HCT116 (cell line): ENCODE results near the gene GPR32. TPM values are rescaled to one million over a fixed set of nuclear protein-coding genes. Genes with fewer than 3 reads are reported as not detected.
"Not testable (repeated sequence)": the region's sequence is repeated elsewhere in the genome, so short reads cannot be mapped to it uniquely, and the experiment has no call there.

Experiments used
- ATAC-seq: fragments of 200-7000 bp; cut with Tn5 transposase; 2 replicates; pipeline ENCODE4 v1.9.1; 2020; ENCODE audit warnings: mild to moderate bottlenecking, moderate library complexity
- BruUV-seq: library from RNA; stranded (reverse); fragments of 400-500 nt; replicated peaks from 2 replicates; lab custom pipeline; 2021; lab: Mats Ljungman, UMichigan
- CTCF ChIA-PET: fragments of 300-600 bp; sonication (Branson Sonifier 250); formaldehyde crosslinking; loops from one replicate; lab custom pipeline; 2021; ENCODE audit warnings: antibody characterized with exemption; lab: Charles Lee
- POLR2A ChIA-PET: fragments of 300-600, 350-600 bp; sonication (Branson Sonifier 250); formaldehyde crosslinking; loops from one replicate; lab custom pipeline; 2021; ENCODE audit warnings: antibody characterized with exemption; lab: Charles Lee
- RAD21 ChIA-PET, 2 experiments: fragments of 300-600 bp; sonication (Branson Sonifier 250); formaldehyde crosslinking; loops; one replicate each; lab custom pipeline; 2023; ENCODE audit warnings: low total read pairs in 2 of 2; ENCODE audit not compliant: uncharacterized antibody in 2 of 2, unreplicated experiment in 2 of 2, low non-redundant PET in 1 of 2; lab: Charles Lee
- DNase-seq: peaks from one replicate; pipeline ENCODE4 v3.0.0-alpha.2; 2010; ENCODE audit warnings: low read depth, low spot score
- H2AFZ ChIP-seq: fragments of 200-600 bp; shearing (Covaris generic), sonication (generic); 2 replicates; pipeline ENCODE4 v1.6.1; 2017; ENCODE audit warnings: low read depth, mixed run types, mixed read lengths, antibody characterized with exemption, low read length; ENCODE audit not compliant: poor library complexity, severe bottlenecking
- H3K27ac ChIP-seq: 2 replicates; pipeline ENCODE4 v1.5.1; 2012; ENCODE audit warnings: low read depth, low read length
- H3K27me3 ChIP-seq: fragments of 200-600 bp; sonication (generic); 2 replicates; pipeline ENCODE4 v1.6.1; 2016; ENCODE audit warnings: mixed run types, low read length, mixed read lengths; ENCODE audit not compliant: insufficient read depth
- H3K36me3 ChIP-seq, 2 experiments: fragments of 200-500 bp in 1 of 2; fragments of 200-600 bp in 1 of 2; sonication (Bioruptor generic) in 1 of 2; sonication (generic) in 1 of 2; 2 replicates each; pipeline versions ENCODE4 v1.5.1 to v1.6.1; 2014 to 2016; ENCODE audit warnings: low read length in 2 of 2, inconsistent platforms in 1 of 2, mixed read lengths in 1 of 2, mixed run types in 1 of 2; ENCODE audit not compliant: insufficient read depth in 2 of 2, control insufficient read depth in 1 of 2
- H3K4me1 ChIP-seq, 2 experiments: fragments of 200-600 bp in 1 of 2; sonication (generic) in 1 of 2; 2 replicates each; pipeline versions ENCODE4 v1.5.1 to v1.6.1; 2012 to 2017; ENCODE audit warnings: low read length in 2 of 2, inconsistent platforms in 1 of 2, mild to moderate bottlenecking in 1 of 2, mixed read lengths in 1 of 2, mixed run types in 1 of 2, moderate library complexity in 1 of 2; ENCODE audit not compliant: insufficient read depth in 2 of 2, control insufficient read depth in 1 of 2
- H3K4me2 ChIP-seq: fragments of 200-600 bp; sonication (generic); 2 replicates; pipeline ENCODE4 v1.6.1; 2017; ENCODE audit warnings: mixed run types, low read length, mixed read lengths
- H3K4me3 ChIP-seq, 2 experiments: fragments of 200-600 bp in 1 of 2; sonication (generic) in 1 of 2; replicated peaks in 1 of 2; 2 replicates each; pipeline ENCODE4 v1.5.1; 2011 to 2016; ENCODE audit warnings: low read length in 2 of 2, control low read depth in 1 of 2, low read depth in 1 of 2, mild to moderate bottlenecking in 1 of 2, mixed read lengths in 1 of 2, mixed run types in 1 of 2
- H3K79me2 ChIP-seq: fragments of 200-600 bp; sonication (generic); 2 replicates; pipeline ENCODE4 v1.6.1; 2017; ENCODE audit warnings: mild to moderate bottlenecking, mixed run types, low read length, moderate library complexity, mixed read lengths; ENCODE audit not compliant: insufficient read depth
- H3K9ac ChIP-seq: fragments of 200-600 bp; sonication (generic); 2 replicates; pipeline ENCODE4 v1.6.1; 2016; ENCODE audit warnings: low read length, mixed read lengths
- H3K9me2 ChIP-seq: fragments of 200-600 bp; sonication (generic), shearing (Covaris generic); 2 replicates; pipeline ENCODE4 v1.6.1; 2017; ENCODE audit warnings: mixed run types, mild to moderate bottlenecking, moderate library complexity; ENCODE audit not compliant: insufficient read depth
- H3K9me3 ChIP-seq, 2 experiments: fragments of 200-500 bp in 1 of 2; fragments of 200-600 bp in 1 of 2; sonication (Bioruptor generic) in 1 of 2; sonication (generic) in 1 of 2; 2 replicates each; pipeline ENCODE4 v1.6.1; 2014 to 2017; ENCODE audit warnings: low read length in 2 of 2, mixed read lengths in 2 of 2, inconsistent platforms in 1 of 2, low read depth in 1 of 2, mild to moderate bottlenecking in 1 of 2, mixed run types in 1 of 2, moderate library complexity in 1 of 2; ENCODE audit not compliant: control insufficient read depth in 1 of 2, insufficient read depth in 1 of 2
- H4K20me1 ChIP-seq: fragments of 200-600 bp; sonication (generic), shearing (Covaris generic); 2 replicates; pipeline ENCODE4 v1.6.1; 2017; ENCODE audit warnings: mixed run types, mild to moderate bottlenecking, moderate library complexity; ENCODE audit not compliant: insufficient read depth
- CEBPB ChIP-seq: IDR thresholded peaks from 2 replicates; pipeline ENCODE4 v1.6.1; 2012; ENCODE audit warnings: low read depth
- CTCF ChIP-seq, 3 experiments: fragments of 200-600 bp in 1 of 3; sonication (generic) in 1 of 3; IDR thresholded peaks in 2 of 3; conservative IDR thresholded peaks in 1 of 3; 2 replicates each; pipeline ENCODE4 v1.5.1; 2012 to 2017; ENCODE audit warnings: low read depth in 2 of 3, low read length in 2 of 3, antibody characterized with exemption in 1 of 3, borderline replicate concordance in 1 of 3, control low read depth in 1 of 3, mild to moderate bottlenecking in 1 of 3, mixed read lengths in 1 of 3, mixed run types in 1 of 3, moderate library complexity in 1 of 3; ENCODE audit not compliant: insufficient read depth in 1 of 3
- EGR1 ChIP-seq: IDR thresholded peaks from 2 replicates; pipeline ENCODE4 v1.6.1; 2012; ENCODE audit warnings: low read depth
- ELF1 ChIP-seq: IDR thresholded peaks from 2 replicates; pipeline ENCODE4 v1.6.1; 2012; ENCODE audit warnings: low read depth, borderline replicate concordance
- RAD21 ChIP-seq: IDR thresholded peaks from 2 replicates; pipeline ENCODE4 v1.6.1; 2012; ENCODE audit warnings: low read depth, mild to moderate bottlenecking
- REST ChIP-seq: IDR thresholded peaks from 2 replicates; pipeline ENCODE4 v1.6.1; 2012; ENCODE audit warnings: low read depth
- SP1 ChIP-seq: IDR thresholded peaks from 2 replicates; pipeline ENCODE4 v1.6.1; 2012; ENCODE audit warnings: low read depth
- SRF ChIP-seq: IDR thresholded peaks from 2 replicates; pipeline ENCODE4 v1.6.1; 2012; ENCODE audit warnings: low read depth
- TCF7L2 ChIP-seq: IDR thresholded peaks from 2 replicates; pipeline ENCODE4 v1.7.0; 2011; ENCODE audit warnings: borderline replicate concordance, inconsistent platforms; ENCODE audit not compliant: insufficient read depth, insufficient read length; ENCODE audit errors: extremely low read depth
- ZNF274 ChIP-seq: fragments of 200-500 bp; sonication (Bioruptor generic); IDR thresholded peaks from 2 replicates; pipeline ENCODE4 v1.6.1; 2014; ENCODE audit warnings: mild to moderate bottlenecking, low read depth, low read length, inconsistent platforms
- intact Hi-C: fragments of 100-400 bp; cut with micrococcal nuclease; formaldehyde crosslinking; loops from 2 replicates; pipeline ENCODE4 v1.10.0; 2022
- total RNA-seq: library from RNA; stranded (reverse); gene quantifications from one replicate; pipeline ENCODE4 v1.2.1, GENCODE V29; 2021; ENCODE audit not compliant: unreplicated experiment

The GPR32 gene
- total RNA-seq, 1 experiment from 2014 or later: not detected

- DNase-seq (no peak), ATAC-seq (no peak)
- H4K20me1 ChIP-seq: no peaks in the 10 kb centered on the region
- H3K9me3 ChIP-seq: no peaks in the 10 kb centered on the region
- no peaks in the 10 kb centered on the region for H3K79me2 ChIP-seq
- H3K9ac ChIP-seq: no peak overlapping the region
- TF ChIP-seq RAD21 (no peak), TCF7L2 (no peak), REST (no peak), SRF (no peak), ELF1 (no peak), EGR1 (no peak), CEBPB (no peak), ZNF274 (no peak), CTCF (IDR thresholded peaks at IDR 0.05 in 2 of 3, conservative IDR thresholded peaks at IDR 0.05 in 1 of 3; ENCODE audit: borderline replicate concordance in 1 of 3, insufficient read depth in 1 of 3, low read depth in 2 of 3, low read length in 2 of 3) (no peak), SP1 (no peak)
- intact Hi-C loops: no loop called here
- BruUV-seq: no TSS peak
- no peak overlapping the region for H3K4me3 ChIP-seq
- no peaks in the 10 kb centered on the region for H3K9me2 ChIP-seq
- no peaks in the 10 kb centered on the region for H3K4me1 ChIP-seq
- H3K27ac ChIP-seq: no peak overlapping the region
- H3K36me3 ChIP-seq: no peaks in the 10 kb centered on the region
- H3K27me3 ChIP-seq: no peaks in the 10 kb centered on the region
- H3K4me2 ChIP-seq: no peak overlapping the region
- H2AFZ ChIP-seq: no peak overlapping the region
- ChIA-PET CTCF (no interaction called here), RAD21 (no interaction called here), POLR2A (no interaction called here)
Observed at GRCh38 chr19:50745221-50745620, 25.0 kb upstream of the GPR32 start.

- RAD21 ChIA-PET, H3K79me2 ChIP-seq, H3K4me3 ChIP-seq, H3K9me2 ChIP-seq, H2AFZ ChIP-seq, H3K27ac ChIP-seq, H3K9me3 ChIP-seq, BruUV-seq, intact Hi-C loops, H3K9ac ChIP-seq, ATAC-seq, H3K27me3 ChIP-seq, POLR2A ChIA-PET, DNase-seq, H3K4me1 ChIP-seq, H3K36me3 ChIP-seq, H3K4me2 ChIP-seq, H4K20me1 ChIP-seq, CTCF ChIA-PET: not testable (repeated sequence)
Observed at GRCh38 chr19:50747141-50747540, 23.1 kb upstream of the GPR32 start.
